ENCODE results near the gene PLA1A. TPM values are rescaled to one million over a fixed set of nuclear protein-coding genes. Genes with fewer than 3 reads are reported as not detected.
A peak's percentile ranks its signal among the peaks of the same experiment; 100 is the strongest.

Gene PLA1A
- total RNA-seq, 1 experiment from 2014 or later: 0.75 TPM

GRCh38 chr3:119624002-119624720 is 26.5 kb downstream of the PLA1A start:
- Mint-ChIP-seq H3K36me3 (ENCODE audit: insufficient read depth, unreplicated experiment) (no peaks in the 10 kb centered on the region), H3K9me3 (ENCODE audit: unreplicated experiment) (no peaks in the 10 kb centered on the region), H3K4me1 (ENCODE audit: low read depth, unreplicated experiment) (no peaks in the 10 kb centered on the region), H3K27ac (ENCODE audit: unreplicated experiment) (no peak overlapping the region), H3K4me3 (ENCODE audit: unreplicated experiment) (no peak overlapping the region), H3K27me3 (ENCODE audit: insufficient read depth, unreplicated experiment) (no peaks in the 10 kb centered on the region)
- no TSS peak for BruUV-seq (replicated peaks)
- Histone ChIP-seq H3K4me1 (no peaks in the 10 kb centered on the region), H3K9me3 (no peaks in the 10 kb centered on the region), H3K4me3 (ENCODE audit: low read depth, low read length) (no peak overlapping the region), H3K27me3 (replicated peaks; ENCODE audit: control insufficient read depth, insufficient read depth, low read length) (no peaks in the 10 kb centered on the region), H3K36me3 (ENCODE audit: control insufficient read depth, insufficient read depth, low read length) (no peaks in the 10 kb centered on the region)
- CTCF ChIA-PET: no interaction called here
- POLR2A ChIA-PET: no interaction called here
- no peak for TF ChIP-seq CTCF (IDR thresholded peaks at IDR 0.05; ENCODE audit: insufficient read depth in 1 of 2, low read depth in 1 of 2, low read length in 1 of 2, severe bottlenecking in 1 of 2, unreplicated experiment in 1 of 2)
- no peak for DNase-seq
- intact Hi-C loops (cut with micrococcal nuclease; ENCODE audit: unreplicated experiment): no loop called here

GRCh38 chr3:119625451-119626153 is 27.9 kb downstream of the PLA1A start:
- no peaks in the 10 kb centered on the region for H3K4me1 ChIP-seq
- Mint-ChIP-seq H3K4me1 (ENCODE audit: low read depth, unreplicated experiment) (peaks cover 2% of the 10 kb centered on the region), H3K36me3 (ENCODE audit: insufficient read depth, unreplicated experiment) (no peaks in the 10 kb centered on the region), H3K4me3 (ENCODE audit: unreplicated experiment) (no peak overlapping the region), H3K9me3 (ENCODE audit: unreplicated experiment) (no peaks in the 10 kb centered on the region), H3K27ac (ENCODE audit: unreplicated experiment) (peak overlapping the region; percentile 36), H3K27me3 (ENCODE audit: insufficient read depth, unreplicated experiment) (no peaks in the 10 kb centered on the region)
- no peak for TF ChIP-seq CTCF (IDR thresholded peaks at IDR 0.05; ENCODE audit: insufficient read depth in 1 of 2, low read depth in 1 of 2, low read length in 1 of 2, severe bottlenecking in 1 of 2, unreplicated experiment in 1 of 2)
- ChIA-PET CTCF (no interaction called here), POLR2A (no interaction called here)
- H3K9me3 ChIP-seq: no peaks in the 10 kb centered on the region
- no peak for DNase-seq
- H3K4me3 ChIP-seq (ENCODE audit: low read depth, low read length): no peak overlapping the region
- BruUV-seq (replicated peaks): no TSS peak
- intact Hi-C loops (cut with micrococcal nuclease; ENCODE audit: unreplicated experiment): no loop called here
- H3K27me3 ChIP-seq (replicated peaks; ENCODE audit: control insufficient read depth, insufficient read depth, low read length): no peaks in the 10 kb centered on the region
- H3K36me3 ChIP-seq (ENCODE audit: control insufficient read depth, insufficient read depth, low read length): no peaks in the 10 kb centered on the region

- peaks cover 7% of the 10 kb centered on the region for H3K4me1 Mint-ChIP-seq (ENCODE audit: low read depth, unreplicated experiment)
- POLR2A ChIA-PET: no interaction called here
- no TSS peak for BruUV-seq (replicated peaks)
- Histone ChIP-seq H3K9me3 (no peaks in the 10 kb centered on the region), H3K27me3 (replicated peaks; ENCODE audit: control insufficient read depth, insufficient read depth, low read length) (no peaks in the 10 kb centered on the region), H3K4me3 (ENCODE audit: low read depth, low read length) (no peak overlapping the region), H3K4me1 (no peaks in the 10 kb centered on the region), H3K36me3 (ENCODE audit: control insufficient read depth, insufficient read depth, low read length) (no peaks in the 10 kb centered on the region)
- H3K27me3 Mint-ChIP-seq (ENCODE audit: insufficient read depth, unreplicated experiment): no peaks in the 10 kb centered on the region
- intact Hi-C loops (cut with micrococcal nuclease; ENCODE audit: unreplicated experiment): no loop called here
- H3K27ac Mint-ChIP-seq (ENCODE audit: unreplicated experiment): no peak overlapping the region
- no peak for DNase-seq
- H3K36me3 Mint-ChIP-seq (ENCODE audit: insufficient read depth, unreplicated experiment): no peaks in the 10 kb centered on the region
- H3K9me3 Mint-ChIP-seq (ENCODE audit: unreplicated experiment): no peaks in the 10 kb centered on the region
- no peak for TF ChIP-seq CTCF (IDR thresholded peaks at IDR 0.05; ENCODE audit: insufficient read depth in 1 of 2, low read depth in 1 of 2, low read length in 1 of 2, severe bottlenecking in 1 of 2, unreplicated experiment in 1 of 2)
- no peak overlapping the region for H3K4me3 Mint-ChIP-seq (ENCODE audit: unreplicated experiment)
- CTCF ChIA-PET: no interaction called here
Observed at GRCh38 chr3:119626196-119626595, 28.5 kb downstream of the PLA1A start.

Measured in Caco-2 (cell line).